Lower lobe of right lung (tissue), 2 donors: ENCODE data around the gene RPL26. TPM values are rescaled to one million over a fixed set of nuclear protein-coding genes. Genes with fewer than 3 reads are reported as not detected.

Experiments used
- ATAC-seq, 2 donors: fragments of 200-7000 bp; cut with Tn5 transposase; one replicate each; pipeline ENCODE4 v1.9.1; 2020 to 2022; ENCODE audit warnings: mild to moderate bottlenecking in 2 of 2, moderate library complexity in 2 of 2
- DNase-seq: peaks from one replicate; pipeline ENCODE4 v3.0.0-alpha.2; 2020
- H3K27ac ChIP-seq: fragments of 200-600 bp; one replicate; pipeline ENCODE4 v1.8.0; 2022
- H3K27me3 ChIP-seq: fragments of 200-600 bp; one replicate; pipeline ENCODE4 v1.8.0; 2022; ENCODE audit warnings: low read depth
- H3K36me3 ChIP-seq: fragments of 200-600 bp; one replicate; pipeline ENCODE4 v1.8.0; 2022; ENCODE audit warnings: mild to moderate bottlenecking
- H3K4me1 ChIP-seq: fragments of 200-600 bp; one replicate; pipeline ENCODE4 v1.8.0; 2022
- H3K4me3 ChIP-seq: fragments of 200-600 bp; one replicate; pipeline ENCODE4 v1.8.0; 2022; ENCODE audit warnings: mild to moderate bottlenecking
- H3K9me3 ChIP-seq: fragments of 200-600 bp; one replicate; pipeline ENCODE4 v1.8.0; 2022
- intact Hi-C: fragments of 100-400 bp; cut with DNase I; formaldehyde crosslinking; loops from one replicate; pipeline ENCODE4 v1.11.0; 2022
- total RNA-seq: library from RNA; stranded (reverse); fragmentation: NEBNext Ultra II Directional; extraction: Animal tissue kit (Norgen Biotek cat#: 25700); gene quantifications from one replicate; pipeline ENCODE4 v1.2.1, GENCODE V29; 2021
- TF ChIP-seq, protein P1 (sequence below): fragments of 200-600 bp; IDR thresholded peaks from one replicate; pipeline ENCODE4 v1.8.0; 2022; ENCODE audit warnings: antibody characterized with exemption, mild to moderate bottlenecking
- donor health status: DM: no; HTN: yes; CAD: no; lungs with severe emphysema.

Gene RPL26
- total RNA-seq, 1 donor from 2014 or later, result 1,194 TPM

DNA sequence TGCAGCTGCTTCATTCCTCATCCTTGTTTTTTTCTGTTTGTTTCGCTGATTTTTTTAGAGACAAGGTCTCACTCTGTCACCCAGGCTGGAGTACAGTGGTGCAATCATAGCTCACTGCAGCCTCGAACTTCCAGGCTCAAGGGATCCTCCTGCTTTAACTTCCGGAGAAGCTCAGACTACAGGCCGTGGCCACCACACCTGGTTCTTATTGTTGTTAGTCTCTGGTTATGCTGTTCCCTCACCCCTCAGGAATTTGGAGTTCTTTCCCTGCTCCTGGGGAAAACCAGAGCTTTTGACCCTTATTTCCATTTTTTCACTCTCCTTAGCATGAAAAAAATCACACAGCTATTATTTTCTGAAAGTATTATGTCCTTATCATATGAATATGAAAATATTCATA is 41.5 kb downstream of the RPL26 start:
- TF ChIP-seq, protein P1, sequence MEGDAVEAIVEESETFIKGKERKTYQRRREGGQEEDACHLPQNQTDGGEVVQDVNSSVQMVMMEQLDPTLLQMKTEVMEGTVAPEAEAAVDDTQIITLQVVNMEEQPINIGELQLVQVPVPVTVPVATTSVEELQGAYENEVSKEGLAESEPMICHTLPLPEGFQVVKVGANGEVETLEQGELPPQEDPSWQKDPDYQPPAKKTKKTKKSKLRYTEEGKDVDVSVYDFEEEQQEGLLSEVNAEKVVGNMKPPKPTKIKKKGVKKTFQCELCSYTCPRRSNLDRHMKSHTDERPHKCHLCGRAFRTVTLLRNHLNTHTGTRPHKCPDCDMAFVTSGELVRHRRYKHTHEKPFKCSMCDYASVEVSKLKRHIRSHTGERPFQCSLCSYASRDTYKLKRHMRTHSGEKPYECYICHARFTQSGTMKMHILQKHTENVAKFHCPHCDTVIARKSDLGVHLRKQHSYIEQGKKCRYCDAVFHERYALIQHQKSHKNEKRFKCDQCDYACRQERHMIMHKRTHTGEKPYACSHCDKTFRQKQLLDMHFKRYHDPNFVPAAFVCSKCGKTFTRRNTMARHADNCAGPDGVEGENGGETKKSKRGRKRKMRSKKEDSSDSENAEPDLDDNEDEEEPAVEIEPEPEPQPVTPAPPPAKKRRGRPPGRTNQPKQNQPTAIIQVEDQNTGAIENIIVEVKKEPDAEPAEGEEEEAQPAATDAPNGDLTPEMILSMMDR, result no peak

GRCh38 chr17:8339540-8339939 is 43.5 kb downstream of the RPL26 start, which contains the start of gene ODF4:
Gene ODF4 (plus strand): TSS chr17:8339840. CDS start chr17:8340052, 212 bp downstream.
- no peaks in the 10 kb centered on the region for H3K9me3 ChIP-seq
- H3K27me3 ChIP-seq, result no peaks in the 10 kb centered on the region
- ATAC-seq (no peak), DNase-seq (no peak)
- no peak within 1 kb of the TSS for H3K27ac ChIP-seq
- peaks cover 7% of the 10 kb centered on the region for H3K4me1 ChIP-seq
- H3K36me3 ChIP-seq, result no peaks in the 10 kb centered on the region
- intact Hi-C loops, result no loop called here
- TF ChIP-seq, protein P1, result no peak
- no peak within 1 kb of the TSS for H3K4me3 ChIP-seq

More for the DNA sequence above, 41.5 kb downstream of the RPL26 start:
- Histone ChIP-seq H3K36me3 (no peaks in the 10 kb centered on the region), H3K4me1 (peaks cover 7% of the 10 kb centered on the region), H3K9me3 (no peaks in the 10 kb centered on the region), H3K27ac (no peak overlapping the region), H3K4me3 (no peak overlapping the region), H3K27me3 (no peaks in the 10 kb centered on the region)
- ATAC-seq (no peak), DNase-seq (no peak)
- intact Hi-C loops, result no loop called here

- intact Hi-C loops, result no loop called here
- no peak for ATAC-seq
- Histone ChIP-seq H3K9me3 (no peaks in the 10 kb centered on the region), H3K27ac (no peak overlapping the region), H3K4me1 (peaks cover 7% of the 10 kb centered on the region), H3K4me3 (no peak overlapping the region), H3K27me3 (no peaks in the 10 kb centered on the region), H3K36me3 (no peaks in the 10 kb centered on the region)
- no peak for DNase-seq
- TF ChIP-seq, protein P1, result no peak
Observed at GRCh38 chr17:8338753-8339140, 44.2 kb downstream of the RPL26 start.

DNA sequence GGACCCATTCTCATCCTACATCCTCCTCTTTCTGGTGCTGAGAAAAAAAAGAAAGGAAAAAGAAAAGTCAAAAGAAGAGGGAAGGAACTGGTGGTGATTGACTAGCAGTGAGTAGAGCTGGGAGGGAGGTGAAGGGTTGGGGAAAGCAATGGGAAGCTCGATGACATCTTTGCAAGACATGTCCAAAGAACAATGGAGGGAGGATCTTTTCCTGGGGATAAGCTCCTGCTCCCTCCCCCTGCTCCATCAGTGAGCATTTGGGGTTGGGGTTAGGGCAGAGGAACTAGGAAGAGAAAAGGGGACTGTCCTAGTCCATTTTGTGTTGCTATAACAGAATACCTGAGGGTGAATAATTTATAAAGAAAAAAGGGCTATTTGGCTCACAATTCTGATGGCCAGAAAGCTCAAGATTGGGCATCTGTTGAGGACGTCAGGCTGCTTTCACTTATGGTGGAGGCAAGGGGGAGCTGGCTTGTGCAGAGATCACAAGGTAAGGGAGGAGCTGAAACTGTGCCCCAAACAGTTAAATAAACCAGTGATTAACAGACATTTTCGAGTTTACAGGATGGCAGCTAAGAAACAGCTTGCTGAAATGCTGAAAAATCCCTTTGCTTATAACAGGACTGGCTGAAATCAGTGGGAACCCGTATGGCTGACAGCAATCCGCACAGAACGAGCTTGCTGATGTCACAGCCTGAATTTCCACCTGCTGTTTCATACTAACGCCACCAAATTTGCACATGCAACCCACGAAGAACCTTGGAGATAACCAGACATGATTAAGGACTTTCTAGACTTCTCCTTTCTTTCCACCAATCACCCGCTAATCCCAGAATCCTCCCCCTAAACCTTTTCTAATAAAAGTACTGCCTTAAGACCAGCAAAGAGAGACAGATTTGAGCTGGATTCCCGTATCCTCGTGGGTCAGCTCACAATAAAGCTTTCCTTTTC is 44.9 kb downstream of the RPL26 start:
- DNase-seq, result no peak
- intact Hi-C loops, result no loop called here
- H3K36me3 ChIP-seq, result no peaks in the 10 kb centered on the region
- no peaks in the 10 kb centered on the region for H3K9me3 ChIP-seq
- no peaks in the 10 kb centered on the region for H3K27me3 ChIP-seq
- H3K4me1 ChIP-seq, result peaks cover 7% of the 10 kb centered on the region
- ATAC-seq, result no peak
- H3K4me3 ChIP-seq, result no peak overlapping the region
- H3K27ac ChIP-seq, result no peak overlapping the region
- TF ChIP-seq, protein P1, result no peak

DNA sequence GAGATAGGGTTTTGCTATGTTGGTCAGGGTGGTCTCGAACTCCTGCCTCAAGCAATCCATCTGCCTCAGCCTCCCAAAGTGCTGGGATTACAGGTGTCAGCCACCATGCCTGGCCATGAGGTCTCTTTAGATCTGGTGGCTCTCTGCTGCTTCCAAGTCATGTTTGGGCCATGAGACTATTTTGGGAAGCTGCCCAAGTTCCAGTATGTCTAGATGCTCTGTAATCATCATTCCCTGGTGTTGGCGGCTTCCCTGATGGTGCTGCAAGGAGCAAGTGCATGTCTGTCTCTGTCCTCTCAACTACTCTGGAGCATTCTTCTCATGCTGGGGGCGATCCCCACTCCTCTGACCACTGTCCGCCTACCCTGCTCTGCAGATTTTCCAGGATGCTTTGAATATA is 49.7 kb downstream of the RPL26 start:
- Histone ChIP-seq H3K27me3 (no peaks in the 10 kb centered on the region), H3K4me3 (no peak overlapping the region), H3K36me3 (no peaks in the 10 kb centered on the region), H3K9me3 (no peaks in the 10 kb centered on the region), H3K4me1 (peaks cover 7% of the 10 kb centered on the region), H3K27ac (no peak overlapping the region)
- TF ChIP-seq, protein P1, result no peak
- no peak for ATAC-seq
- DNase-seq, result no peak
- intact Hi-C loops, result no loop called here
